Subcutaneous adipose tissue (tissue), 4 donors: ENCODE data around the gene NFATC2. TPM values are rescaled to one million over a fixed set of nuclear protein-coding genes. Genes with fewer than 3 reads are reported as not detected.

Experiments
- CTCF ChIP-seq: fragments of 450-650 bp; IDR thresholded peaks from one replicate; pipeline ENCODE4 v1.5.1; 2016; ENCODE audit warnings: low read depth, mild to moderate bottlenecking, control low read depth, antibody characterized with exemption, moderate library complexity
- total RNA-seq, 4 donors: library from RNA; depleted of rRNA; stranded (reverse); fragments of >200 nt; gene quantifications; one replicate each; pipeline ENCODE4 v1.1.0, GENCODE V29; 2016

Gene NFATC2
- total RNA-seq, 4 donors from 2014 or later = 2.3 to 7.5 (median 5.8) TPM

DNA sequence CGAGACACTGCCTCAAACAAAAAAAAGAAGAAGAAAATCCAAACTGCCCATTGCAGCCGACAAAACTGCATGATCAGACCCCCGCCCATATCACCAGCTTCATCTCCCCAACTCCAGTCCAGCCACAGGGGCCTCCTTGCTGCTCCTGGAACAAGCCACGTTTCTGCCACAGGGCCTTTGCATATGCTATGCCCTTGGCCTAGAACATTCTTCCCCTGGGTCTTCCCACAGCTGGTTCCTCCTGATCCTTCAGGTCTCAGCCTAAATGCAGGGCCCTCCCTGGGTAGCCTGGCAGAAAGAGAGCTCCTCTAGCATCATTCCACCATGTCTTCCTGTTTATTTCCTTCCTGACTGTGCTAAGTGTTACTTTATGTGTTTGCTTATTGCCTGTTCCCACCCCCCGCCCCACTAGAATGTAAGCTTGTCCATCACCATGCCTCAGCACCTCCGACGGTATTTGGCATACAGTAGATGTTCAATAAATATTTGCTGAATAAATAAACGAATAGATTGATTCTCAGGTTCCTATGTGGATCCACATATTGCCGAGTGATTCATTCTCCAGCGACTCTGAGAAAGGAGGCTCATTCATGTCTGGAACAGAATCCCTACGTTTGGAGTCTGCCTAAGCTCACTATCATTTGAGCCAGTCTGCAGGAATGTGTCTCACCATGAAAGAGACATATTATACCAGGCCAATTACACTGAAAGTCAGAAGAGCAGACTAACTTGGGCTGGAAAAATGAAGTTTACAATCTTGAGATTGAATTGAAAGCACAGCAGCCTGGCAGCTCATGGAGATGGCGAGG is 56.1 kb downstream of the NFATC2 start:
- TF ChIP-seq CTCF = no peak

DNA sequence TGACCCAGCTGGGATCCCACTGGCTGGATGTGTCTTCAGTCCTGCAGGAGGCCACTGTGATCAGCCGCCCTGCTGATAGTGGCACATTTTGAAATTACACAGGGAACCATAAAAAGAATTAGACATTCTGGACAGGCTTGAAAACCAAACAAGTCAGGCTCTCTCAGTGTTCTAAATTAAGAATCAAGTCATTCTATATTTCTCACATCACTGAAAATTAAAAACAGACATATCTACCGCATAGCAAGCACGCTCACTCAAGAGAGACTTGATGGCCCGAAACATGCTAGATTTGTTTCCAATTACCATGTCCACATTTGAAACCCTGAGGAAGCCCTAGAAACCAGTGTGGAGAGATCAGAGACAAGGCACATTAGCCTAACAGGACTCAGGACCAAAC is 57.7 kb downstream of the NFATC2 start:
- no peak for TF ChIP-seq CTCF

GRCh38 chr20:51484141-51484815 is 58.2 kb downstream of the NFATC2 start:
- no peak for TF ChIP-seq CTCF

- TF ChIP-seq CTCF = no peak
Measured at GRCh38 chr20:51482836-51483473, 59.6 kb downstream of the NFATC2 start.

GRCh38 chr20:51481341-51481914 is 61.1 kb downstream of the NFATC2 start:
- no peak for TF ChIP-seq CTCF

DNA sequence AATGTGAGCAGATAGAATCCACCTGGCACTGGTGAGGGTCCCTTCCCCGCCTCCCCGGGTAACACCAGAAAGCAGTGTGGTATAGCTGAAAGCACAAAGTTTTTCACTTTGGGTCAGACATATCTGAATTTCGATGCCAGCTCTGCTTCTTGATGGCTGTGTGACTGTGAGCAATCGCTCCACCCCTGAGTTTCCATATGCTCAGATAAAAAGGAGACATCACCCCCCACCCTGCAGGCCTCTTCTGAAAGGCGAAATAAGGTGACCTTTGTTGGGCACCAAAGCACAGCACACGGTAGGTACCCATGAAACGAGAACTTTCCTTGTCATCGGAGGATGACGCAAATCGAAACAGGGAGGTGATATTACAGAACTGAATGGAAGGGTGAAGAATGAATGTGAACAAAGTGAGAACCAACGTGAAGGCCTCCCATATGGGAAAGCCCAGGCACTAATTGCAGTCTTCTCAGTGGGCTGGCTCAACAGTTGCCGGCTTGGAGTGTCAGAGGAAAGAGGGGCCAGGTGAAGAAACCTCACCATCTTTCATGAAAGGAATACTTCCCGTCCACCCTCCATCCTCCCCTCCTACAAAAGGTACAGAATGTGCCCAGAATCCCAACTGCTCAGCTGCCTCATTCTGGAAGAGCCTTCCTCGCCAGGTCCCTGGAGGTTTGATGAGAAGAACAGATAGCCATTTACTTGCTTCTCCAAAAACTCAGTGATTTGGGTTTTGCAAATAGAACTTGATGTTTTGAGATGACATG is 61.8 kb downstream of the NFATC2 start:
- no peak for TF ChIP-seq CTCF
